ENCODE results near the gene KDELR1. TPM values are rescaled to one million over a fixed set of nuclear protein-coding genes. Genes with fewer than 3 reads are reported as not detected.

The KDELR1 gene
- total RNA-seq, 1 experiment from 2014 or later: 198 TPM

DNA sequence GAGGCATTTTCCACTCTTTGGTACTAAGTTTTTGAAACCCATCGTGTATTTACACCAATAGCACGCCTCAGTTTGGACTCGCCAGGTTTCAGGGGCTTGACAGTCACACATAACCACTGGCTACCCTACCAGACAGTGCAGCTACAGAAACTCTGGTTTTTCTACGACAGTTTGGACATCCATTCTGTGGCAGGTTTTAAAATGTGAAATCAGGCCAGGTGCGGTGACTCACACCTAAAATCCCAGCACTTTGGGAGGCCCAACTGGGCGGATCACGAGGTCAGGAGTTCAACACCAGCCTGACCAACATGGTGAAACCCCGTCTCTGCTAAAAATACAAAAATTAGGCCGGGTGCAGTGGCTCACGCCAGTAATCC is 13.2 kb downstream of the KDELR1 start:
- Histone ChIP-seq H3K9me3 (ENCODE audit: control insufficient read depth, low read depth, low read length) (no peaks in the 10 kb centered on the region), H4K8ac (replicated peaks; ENCODE audit: insufficient read length, low read depth, low read length) (no peak overlapping the region), H3K27me3 (ENCODE audit: insufficient read depth, low read length) (no peaks in the 10 kb centered on the region), H3K9ac (ENCODE audit: extremely low read depth, insufficient read length, low read length) (no peak overlapping the region), H3K18ac (ENCODE audit: insufficient read length, low read depth, low read length) (no peak overlapping the region), H3K56ac (ENCODE audit: insufficient read length, low read depth, low read length) (no peak overlapping the region), H3K23me2 (ENCODE audit: insufficient read length, low read depth, low read length, poor library complexity, severe bottlenecking) (no peaks in the 10 kb centered on the region), H4K91ac (ENCODE audit: insufficient read length, low read depth, low read length) (no peak overlapping the region), H4K20me1 (ENCODE audit: control insufficient read depth, insufficient read depth, insufficient read length) (no peaks in the 10 kb centered on the region), H3K27ac (ENCODE audit: insufficient read length, low read depth, low read length) (no peak overlapping the region), H2BK20ac (ENCODE audit: low read depth, low read length, poor library complexity, severe bottlenecking) (no peak overlapping the region), H2AFZ (ENCODE audit: low read length) (no peak overlapping the region), H4K5ac (ENCODE audit: insufficient read length, low read depth, low read length) (no peak overlapping the region), H3K79me1 (ENCODE audit: insufficient read depth, low read depth, low read length, poor library complexity, severe bottlenecking) (no peaks in the 10 kb centered on the region), H3K4ac (ENCODE audit: low read depth, low read length) (no peak overlapping the region), H3K79me2 (ENCODE audit: insufficient read depth, low read length) (no peaks in the 10 kb centered on the region), H2BK120ac (ENCODE audit: low read depth, low read length, poor library complexity, severe bottlenecking) (no peak overlapping the region), H2BK15ac (ENCODE audit: low read depth, low read length) (no peak overlapping the region), H2BK5ac (ENCODE audit: insufficient read length, low read length) (no peak overlapping the region), H3K23ac (ENCODE audit: insufficient read length, low read depth, low read length) (no peak overlapping the region), H3K4me1 (ENCODE audit: insufficient read depth, low read length) (no peaks in the 10 kb centered on the region), H3K4me2 (ENCODE audit: insufficient read depth, insufficient read length, low read length) (no peak overlapping the region), H2AK5ac (ENCODE audit: insufficient read length, low read length) (no peak overlapping the region), H3T11ph (ENCODE audit: low read length) (no peak overlapping the region), H2BK12ac (ENCODE audit: insufficient read length, low read depth, low read length) (no peak overlapping the region), H3K14ac (ENCODE audit: insufficient read depth, low read length) (no peak overlapping the region)
- peaks cover 14 to 21% (median 17%) of the 10 kb centered on the region in 3 experiments for H3K36me3 Mint-ChIP-seq (ENCODE audit: insufficient read depth in 1 of 3, low read depth in 3 of 3)
- no peak for DNase-seq
- TF ChIP-seq, protein P1, sequence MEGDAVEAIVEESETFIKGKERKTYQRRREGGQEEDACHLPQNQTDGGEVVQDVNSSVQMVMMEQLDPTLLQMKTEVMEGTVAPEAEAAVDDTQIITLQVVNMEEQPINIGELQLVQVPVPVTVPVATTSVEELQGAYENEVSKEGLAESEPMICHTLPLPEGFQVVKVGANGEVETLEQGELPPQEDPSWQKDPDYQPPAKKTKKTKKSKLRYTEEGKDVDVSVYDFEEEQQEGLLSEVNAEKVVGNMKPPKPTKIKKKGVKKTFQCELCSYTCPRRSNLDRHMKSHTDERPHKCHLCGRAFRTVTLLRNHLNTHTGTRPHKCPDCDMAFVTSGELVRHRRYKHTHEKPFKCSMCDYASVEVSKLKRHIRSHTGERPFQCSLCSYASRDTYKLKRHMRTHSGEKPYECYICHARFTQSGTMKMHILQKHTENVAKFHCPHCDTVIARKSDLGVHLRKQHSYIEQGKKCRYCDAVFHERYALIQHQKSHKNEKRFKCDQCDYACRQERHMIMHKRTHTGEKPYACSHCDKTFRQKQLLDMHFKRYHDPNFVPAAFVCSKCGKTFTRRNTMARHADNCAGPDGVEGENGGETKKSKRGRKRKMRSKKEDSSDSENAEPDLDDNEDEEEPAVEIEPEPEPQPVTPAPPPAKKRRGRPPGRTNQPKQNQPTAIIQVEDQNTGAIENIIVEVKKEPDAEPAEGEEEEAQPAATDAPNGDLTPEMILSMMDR (conservative IDR thresholded peaks at IDR 0.05): no peak
- peaks cover 0 to 3% of the 10 kb centered on the region in 2 experiments; a peak in 1 of 4 replicates for H3K4me1 Mint-ChIP-seq
- H3K9me3 Mint-ChIP-seq: no peaks in the 10 kb centered on the region
- no CpG with 5 or more reads among the region's 10 CpGs for WGBS (ENCODE audit: extremely low coverage, insufficient read length, low lambda C conversion rate)
- no peak overlapping the region for H3K27ac Mint-ChIP-seq
- H3K27me3 Mint-ChIP-seq (ENCODE audit: low read depth): peaks cover 18% of the 10 kb centered on the region
- H3K4me3 Mint-ChIP-seq: no peak overlapping the region
